Lower leg skin (tissue), 3 donors: Measurements from ENCODE around the gene WFIKKN2.

ENCODE experiments used
- CTCF ChIP-seq, 3 donors: fragments of 450-650 bp; IDR thresholded peaks; one replicate each; pipeline ENCODE4 v1.5.1; 2016; ENCODE audit warnings: antibody characterized with exemption in 3 of 3, mild to moderate bottlenecking in 3 of 3, moderate library complexity in 2 of 3
- POLR2A ChIP-seq, 2 donors: fragments of 450-650 bp; IDR thresholded peaks; one replicate each; pipeline ENCODE4 v1.6.1; 2016 to 2017; ENCODE audit warnings: antibody characterized with exemption in 2 of 2, mild to moderate bottlenecking in 1 of 2, moderate library complexity in 1 of 2

DNA sequence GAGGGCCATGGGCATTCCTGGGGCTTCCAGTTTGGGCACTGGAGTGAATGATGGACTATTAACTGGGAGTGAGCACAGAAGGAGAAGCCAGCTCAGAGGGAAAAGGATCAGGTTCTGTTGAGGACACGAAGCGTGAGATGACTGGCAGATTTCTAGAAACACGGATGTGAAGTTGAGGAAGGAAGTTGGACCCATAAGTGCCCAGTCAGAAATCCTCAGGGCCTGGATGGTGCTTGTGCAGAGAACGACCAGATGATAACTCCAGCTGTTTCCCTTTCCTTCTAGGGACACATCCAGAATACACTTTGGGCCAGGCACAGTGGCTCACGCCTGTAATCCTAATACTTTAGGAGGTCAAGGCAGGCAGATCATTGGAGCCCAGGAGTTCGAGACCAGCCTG lies 44.8 kb upstream of the WFIKKN2 start:
- TF ChIP-seq CTCF (IDR thresholded peaks at IDR 0.05) (no peak), POLR2A (IDR thresholded peaks at IDR 0.05) (no peak)
